H1 (cell line): ENCODE measurements around the gene ENTREP1. TPM values are rescaled to one million over a fixed set of nuclear protein-coding genes. Genes with fewer than 3 reads are reported as not detected.

Experiments
- CTCF ChIA-PET: fragments of 300-600 bp; sonication (Branson Sonifier 250); formaldehyde crosslinking; loops from one replicate; lab custom pipeline; 2021; ENCODE audit not compliant: partially characterized antibody; lab: Charles Lee
- POLR2A ChIA-PET: fragments of 300-600 bp; sonication (Branson Sonifier 250); formaldehyde crosslinking; loops from one replicate; lab custom pipeline; 2021; ENCODE audit warnings: inconsistent platforms; ENCODE audit not compliant: partially characterized antibody; lab: Charles Lee
- DNase-seq, 2 experiments: peaks; one replicate each; pipeline versions ENCODE4 v3.0.0 to v3.0.0-alpha.2; 2010 to 2022; ENCODE audit warnings: low spot score in 2 of 2, low read depth in 1 of 2, mixed read lengths in 1 of 2
- FAIRE-seq: peaks from 2 replicates; lab custom pipeline; 2011; peaks lifted over from hg19 to GRCh38; lab: Jason Lieb, UNC
- H2AFZ ChIP-seq: 2 replicates; pipeline ENCODE4 v1.8.1; 2012; ENCODE audit warnings: low read length, inconsistent platforms
- H2AK5ac ChIP-seq: 2 replicates; pipeline ENCODE4 v1.6.1; 2013; ENCODE audit warnings: low read depth, low read length
- H2BK120ac ChIP-seq: replicated peaks from 2 replicates; pipeline ENCODE3; 2013; ENCODE audit warnings: low read depth, low read length, inconsistent platforms
- H2BK12ac ChIP-seq: 2 replicates; pipeline ENCODE4 v1.6.1; 2013; ENCODE audit warnings: low read depth, low read length
- H2BK15ac ChIP-seq: 2 replicates; pipeline ENCODE4 v1.6.1; 2013; ENCODE audit warnings: low read length
- H2BK20ac ChIP-seq: 2 replicates; pipeline ENCODE4 v1.6.1; 2013; ENCODE audit warnings: low read length
- H2BK5ac ChIP-seq: 2 replicates; pipeline ENCODE4 v1.6.1; 2013; ENCODE audit warnings: low read depth, low read length
- H3K14ac ChIP-seq: 2 replicates; pipeline ENCODE4 v1.6.1; 2013; ENCODE audit warnings: inconsistent platforms; ENCODE audit not compliant: insufficient read length
- H3K18ac ChIP-seq: 2 replicates; pipeline ENCODE4 v1.6.1; 2013; ENCODE audit warnings: low read length; ENCODE audit errors: extremely low read depth
- H3K23ac ChIP-seq: 2 replicates; pipeline ENCODE4 v1.6.1; 2013; ENCODE audit warnings: inconsistent platforms; ENCODE audit not compliant: insufficient read length
- H3K23me2 ChIP-seq: 2 replicates; pipeline ENCODE4 v1.6.1; 2013; ENCODE audit warnings: low read depth, low read length
- H3K27ac ChIP-seq: 2 replicates; pipeline ENCODE4 v1.6.1; 2011; ENCODE audit warnings: low read depth, low read length, inconsistent platforms
- H3K27me3 ChIP-seq, 4 experiments: replicated peaks in 1 of 4; 1 replicate in 1 of 4; 2 replicates in 3 of 4; pipeline versions ENCODE4 v1.6.1 to v1.8.1; 2011 to 2013; ENCODE audit warnings: low read length in 3 of 4, mild to moderate bottlenecking in 3 of 4, inconsistent platforms in 2 of 4, mixed read lengths in 2 of 4, moderate library complexity in 1 of 4; ENCODE audit not compliant: control insufficient read depth in 3 of 4, insufficient read depth in 3 of 4; ENCODE audit errors: extremely low read depth in 1 of 4
- H3K36me3 ChIP-seq, 4 experiments: 2 replicates each; pipeline versions ENCODE4 v1.6.1 to v1.8.1; 2011 to 2013; ENCODE audit warnings: mild to moderate bottlenecking in 4 of 4, low read length in 3 of 4, moderate library complexity in 2 of 4, control low read depth in 1 of 4, inconsistent platforms in 1 of 4; ENCODE audit not compliant: insufficient read depth in 4 of 4, control insufficient read depth in 2 of 4
- H3K4ac ChIP-seq: replicated peaks from 2 replicates; pipeline ENCODE3; 2013; ENCODE audit warnings: low read length, low read depth, mixed read lengths, inconsistent platforms; ENCODE audit not compliant: insufficient read length
- H3K4me1 ChIP-seq, 4 experiments: replicated peaks in 1 of 4; 1 replicate in 1 of 4; 2 replicates in 3 of 4; pipeline versions ENCODE4 v1.6.1 to v1.8.1; 2011 to 2013; ENCODE audit warnings: low read length in 3 of 4, inconsistent platforms in 2 of 4, mixed read lengths in 1 of 4; ENCODE audit not compliant: insufficient read depth in 4 of 4, control insufficient read depth in 3 of 4
- H3K4me2 ChIP-seq, 2 experiments: 2 replicates each; pipeline versions ENCODE4 v1.6.1 to v1.8.1; 2011 to 2013; ENCODE audit warnings: low read depth in 2 of 2, low read length in 2 of 2, control low read depth in 1 of 2, inconsistent platforms in 1 of 2, mild to moderate bottlenecking in 1 of 2; ENCODE audit not compliant: insufficient read depth in 1 of 2
- H3K4me3 ChIP-seq, 4 experiments: fragments of 200-600, 300-600 bp in 1 of 4; sonication (generic), shearing (Covaris generic), sonication (Bioruptor Twin) in 1 of 4; 2 replicates each; pipeline versions ENCODE4 v1.5.1 to v1.8.1; 2011 to 2016; ENCODE audit warnings: low read length in 4 of 4, low read depth in 3 of 4, control low read depth in 2 of 4, inconsistent platforms in 2 of 4, mild to moderate bottlenecking in 2 of 4, mixed read lengths in 1 of 4, moderate library complexity in 1 of 4; ENCODE audit not compliant: insufficient read depth in 2 of 4; ENCODE audit errors: extremely low read depth in 1 of 4
- H3K56ac ChIP-seq: replicated peaks from 2 replicates; pipeline ENCODE3; 2013; ENCODE audit warnings: low read depth, mild to moderate bottlenecking, mixed read lengths, low read length, inconsistent platforms; ENCODE audit not compliant: insufficient read length
- H3K79me1 ChIP-seq: 2 replicates; pipeline ENCODE4 v1.6.1; 2013; ENCODE audit warnings: low read depth, low read length, control low read depth
- H3K79me2 ChIP-seq, 2 experiments: 2 replicates each; pipeline versions ENCODE4 v1.6.1 to v1.8.1; 2012 to 2013; ENCODE audit warnings: low read length in 2 of 2, mild to moderate bottlenecking in 2 of 2, inconsistent platforms in 1 of 2; ENCODE audit not compliant: insufficient read depth in 2 of 2, control insufficient read depth in 1 of 2
- H3K9ac ChIP-seq, 4 experiments: replicated peaks in 1 of 4; 1 replicate in 1 of 4; 2 replicates in 3 of 4; pipeline versions ENCODE4 v1.6.1 to v1.8.1; 2011 to 2013; ENCODE audit warnings: low read depth in 3 of 4, low read length in 3 of 4, control low read depth in 2 of 4, mild to moderate bottlenecking in 2 of 4, moderate library complexity in 2 of 4, inconsistent platforms in 1 of 4; ENCODE audit errors: extremely low read depth in 1 of 4
- H3K9me3 ChIP-seq, 2 experiments: 2 replicates each; pipeline versions ENCODE4 v1.6.1 to v1.8.1; 2012 to 2013; ENCODE audit warnings: mild to moderate bottlenecking in 2 of 2, moderate library complexity in 2 of 2, control low read depth in 1 of 2, inconsistent platforms in 1 of 2, low read depth in 1 of 2, low read length in 1 of 2, mixed read lengths in 1 of 2; ENCODE audit not compliant: insufficient read depth in 2 of 2
- H4K20me1 ChIP-seq, 2 experiments: replicated peaks in 1 of 2; 2 replicates each; pipeline versions ENCODE3 to v1.8.1; 2011 to 2013; ENCODE audit warnings: inconsistent platforms in 2 of 2, low read length in 2 of 2, mild to moderate bottlenecking in 1 of 2; ENCODE audit not compliant: insufficient read depth in 2 of 2, control insufficient read depth in 1 of 2
- H4K5ac ChIP-seq: 2 replicates; pipeline ENCODE4 v1.6.1; 2013; ENCODE audit warnings: low read length, low read depth, mixed read lengths, inconsistent platforms; ENCODE audit not compliant: insufficient read length
- H4K8ac ChIP-seq: 2 replicates; pipeline ENCODE4 v1.8.0; 2013; ENCODE audit warnings: mild to moderate bottlenecking, moderate library complexity, low read length, inconsistent platforms; ENCODE audit not compliant: insufficient read depth; ENCODE audit errors: extremely low read depth
- H4K91ac ChIP-seq: replicated peaks from 2 replicates; pipeline ENCODE3; 2013; ENCODE audit warnings: low read length, mixed read lengths, inconsistent platforms; ENCODE audit not compliant: insufficient read length
- KDM1A ChIP-seq: fragments of 200-600, 300-600 bp; sonication (generic); IDR thresholded peaks from 2 replicates; pipeline ENCODE4 v1.7.1; 2016; ENCODE audit warnings: mild to moderate bottlenecking, low read length, borderline replicate concordance
- SUZ12 ChIP-seq: fragments of 200-600 bp; sonication (generic); IDR thresholded peaks from 2 replicates; pipeline ENCODE4 v1.6.1; 2012; ENCODE audit warnings: mild to moderate bottlenecking, inconsistent platforms, low read length, moderate library complexity, mixed read lengths
- YY1 ChIP-seq: IDR thresholded peaks from 2 replicates; pipeline ENCODE4 v1.6.1; 2011; ENCODE audit warnings: low read depth, mild to moderate bottlenecking, low read length
- WGBS, 2 experiments: shearing (Covaris generic) in 1 of 2; methylation state at CpG; one replicate each; pipeline versions ENCODE4 v1.1.6 to v1.1.7; 2013 to 2015; ENCODE audit warnings: low lambda C conversion rate in 2 of 2, mixed read lengths in 2 of 2, inconsistent platforms in 1 of 2, low coverage in 1 of 2, missing lambda C conversion rate in 1 of 2; ENCODE audit not compliant: insufficient replicate concordance in 2 of 2, insufficient coverage in 1 of 2, insufficient read length in 1 of 2; ENCODE audit errors: extremely low coverage in 1 of 2, missing lambda C conversion rate in 1 of 2; 5-methylcytosine and 5-hydroxymethylcytosine counted together
- polyA plus RNA-seq, 7 experiments: library from polyadenylated mRNA; depleted of rRNA in 3 of 7; stranded (reverse) in 5 of 7; unstranded in 2 of 7; fragments of >200 nt in 5 of 7; fragments of 200-250 nt in 2 of 7; gene quantifications; 1 replicate in 5 of 7; 2 replicates in 1 of 7; 4 replicates in 1 of 7; pipeline versions ENCODE4 v1.2.1 to v1.2.3, GENCODE V29; 2011 to 2013; ENCODE audit warnings: missing spikeins in 2 of 7, mixed read lengths in 2 of 7
- total RNA-seq: library from RNA; stranded (reverse); fragmentation: NEBNext Ultra II Directional; extraction: Animal tissue kit (Norgen Biotek cat#: 25700); gene quantifications from 2 replicates; pipeline ENCODE4 v1.2.1, GENCODE V29; 2021

The ENTREP1 gene
- total and polyA plus RNA-seq, 2 of the 8 experiments (the other 6 are each of a cell fraction or from before 2014, with no cell fraction given), result 15.3 to 25.0 TPM

DNA sequence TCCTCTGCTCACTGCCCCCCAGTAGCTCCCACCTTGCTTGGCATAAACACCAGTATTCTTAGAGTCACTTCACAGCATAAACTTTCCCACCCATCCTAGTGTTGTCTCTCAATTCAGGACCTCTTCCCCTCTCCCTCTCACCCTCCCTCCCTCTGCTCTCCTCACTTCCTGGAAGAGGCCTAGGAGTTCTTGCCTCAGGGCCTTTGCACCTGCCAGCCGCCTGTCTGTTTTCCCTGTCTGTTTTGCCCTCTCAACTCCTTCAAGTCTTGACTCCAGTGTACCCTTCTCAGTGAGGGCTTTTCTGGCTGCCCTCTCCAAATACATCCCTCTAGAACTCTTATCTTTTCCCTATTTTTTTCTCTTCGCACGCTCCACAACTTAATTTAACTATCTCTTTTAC, 86.2 kb downstream of the ENTREP1 start:
- H3K9ac ChIP-seq, result no peak overlapping the region
- H4K5ac ChIP-seq, result no peak overlapping the region
- no peak overlapping the region for H3K56ac ChIP-seq
- H2BK120ac ChIP-seq, result peak overlapping the region; percentile 76
- H3K4me3 ChIP-seq, result no peak overlapping the region
- H3K4me1 ChIP-seq, result peaks cover 0 to 7% (median 3%) of the 10 kb centered on the region in 4 experiments; a peak in 5 of 7 replicates
- WGBS, 2 experiments, result 97 to 100% methylated on average over 2 to 3 of the region's 3 CpGs
- H3K27me3 ChIP-seq, result no peaks in the 10 kb centered on the region; a peak in 1 of 7 replicates
- peak overlapping the region; percentile 38; the same call in 1 of the 2 replicates for H2BK20ac ChIP-seq
- TF ChIP-seq SUZ12, result no peak
- no peak for TF ChIP-seq YY1
- TF ChIP-seq KDM1A, result peak; percentile 86; the same call in 1 of the 2 replicates
- no peaks in the 10 kb centered on the region for H3K79me1 ChIP-seq
- H3K4me2 ChIP-seq, result no peak overlapping the region
- H3K36me3 ChIP-seq, result no peaks in the 10 kb centered on the region
- H4K8ac ChIP-seq, result no peak overlapping the region
- H3K14ac ChIP-seq, result no peak overlapping the region
- no peak overlapping the region for H2BK15ac ChIP-seq
- peak overlapping the region; percentile 45; the same call in 1 of the 2 replicates for H2BK12ac ChIP-seq
- no peak for FAIRE-seq
- no peak overlapping the region for H3K27ac ChIP-seq
- H3K23me2 ChIP-seq, result no peaks in the 10 kb centered on the region
- H3K79me2 ChIP-seq, result no peaks in the 10 kb centered on the region
- no peaks in the 10 kb centered on the region for H4K20me1 ChIP-seq
- CTCF ChIA-PET, result interaction anchor here (0.8 to 1.1 kb wide), 4 partner anchors 9 to 14 kb away, joined by 3 to 4 read pairs (median 4); no protein-coding TSS in a partner anchor
- no peak for DNase-seq
- H3K23ac ChIP-seq, result no peak overlapping the region
- H2BK5ac ChIP-seq, result peak overlapping the region; percentile 85; the same call in 1 of the 2 replicates
- H3K9me3 ChIP-seq, result no peaks in the 10 kb centered on the region
- H2AFZ ChIP-seq, result no peak overlapping the region
- POLR2A ChIA-PET, result no interaction called here
- peak overlapping the region; percentile 39 for H3K4ac ChIP-seq
- peak overlapping the region; percentile 91; the same call in 1 of the 2 replicates for H2AK5ac ChIP-seq
- H3K18ac ChIP-seq, result no peak overlapping the region; the same call in 1 of the 2 replicates
- peak overlapping the region; percentile 89 for H4K91ac ChIP-seq
